Smooth muscle cell (in vitro differentiated cells): ENCODE data around the gene FABP6. TPM values are rescaled to one million over a fixed set of nuclear protein-coding genes. Genes with fewer than 3 reads are reported as not detected.

Experiments used
- DNase-seq: peaks from one replicate; lab custom pipeline; 2025; ENCODE audit not compliant: unreplicated experiment; lab: John Stamatoyannopoulos, UW
- H2AFZ ChIP-seq: fragments of 200-600 bp; sonication (generic); 2 replicates; pipeline ENCODE4 v1.6.0; 2016; ENCODE audit warnings: antibody characterized with exemption, low read depth, mild to moderate bottlenecking
- H3F3A ChIP-seq: fragments of 200-600 bp; sonication (generic); 2 replicates; pipeline ENCODE4 v1.6.0; 2017; ENCODE audit warnings: antibody characterized with exemption, low read depth
- H3K27ac ChIP-seq: fragments of 200-600 bp; sonication (generic); 2 replicates; pipeline ENCODE4 v1.5.1; 2016; ENCODE audit warnings: low read depth, mild to moderate bottlenecking
- H3K27me3 ChIP-seq: fragments of 200-600 bp; sonication (generic); 2 replicates; pipeline ENCODE4 v1.6.1; 2016; ENCODE audit warnings: low read depth, mild to moderate bottlenecking
- H3K36me3 ChIP-seq: fragments of 200-600 bp; sonication (generic); 2 replicates; pipeline ENCODE4 v1.5.1; 2016; ENCODE audit warnings: low read depth
- H3K4me1 ChIP-seq: fragments of 200-600 bp; sonication (generic); 2 replicates; pipeline ENCODE4 v1.5.1; 2016; ENCODE audit warnings: low read depth
- H3K4me2 ChIP-seq: fragments of 200-600 bp; sonication (generic); 2 replicates; pipeline ENCODE4 v1.6.0; 2016; ENCODE audit warnings: mild to moderate bottlenecking
- H3K4me3 ChIP-seq: fragments of 200-600 bp; sonication (generic); 2 replicates; pipeline ENCODE4 v1.5.1; 2016; ENCODE audit warnings: mild to moderate bottlenecking
- H3K79me2 ChIP-seq: fragments of 200-600 bp; sonication (generic); 2 replicates; pipeline ENCODE4 v1.6.0; 2016; ENCODE audit warnings: low read depth, mild to moderate bottlenecking
- H3K9ac ChIP-seq: fragments of 200-600 bp; sonication (generic); 2 replicates; pipeline ENCODE4 v1.6.0; 2016; ENCODE audit warnings: low read depth
- H3K9me3 ChIP-seq: fragments of 200-600 bp; sonication (generic); replicated peaks from 2 replicates; pipeline ENCODE4 v1.5.1; 2016; ENCODE audit warnings: low read depth
- H4K20me1 ChIP-seq: fragments of 200-600 bp; sonication (generic); 2 replicates; pipeline ENCODE4 v1.6.0; 2016; ENCODE audit warnings: low read depth
- CTCF ChIP-seq: fragments of 200-600 bp; sonication (generic); IDR thresholded peaks from 2 replicates; pipeline ENCODE4 v1.5.1; 2017; ENCODE audit warnings: borderline replicate concordance, mild to moderate bottlenecking, antibody characterized with exemption; ENCODE audit not compliant: insufficient read depth, poor library complexity, severe bottlenecking
- WGBS: methylation state at CpG from one replicate; pipeline ENCODE4 v1.1.7; 2016; ENCODE audit warnings: low lambda C conversion rate; 5-methylcytosine and 5-hydroxymethylcytosine counted together
- polyA plus RNA-seq: library from polyadenylated mRNA; unstranded; fragments of >200 nt; fragmentation: Nextera tagmentation; extraction: Ambion mirVana; gene quantifications from 2 replicates; pipeline ENCODE4 v1.2.1, GENCODE V29; 2016
- total RNA-seq: library from RNA; depleted of rRNA; stranded (reverse); fragments of >200 nt; gene quantifications from 2 replicates; pipeline ENCODE4 v1.2.3, GENCODE V29; 2014

FABP6 gene
- total and polyA plus RNA-seq, 2 experiments from 2014 or later: 1.3 TPM; not detected in 1

GRCh38 chr5:160270704-160271103 is 41.4 kb downstream of the FABP6 start:
- Histone ChIP-seq H3K27me3 (no peaks in the 10 kb centered on the region), H4K20me1 (no peaks in the 10 kb centered on the region), H3K4me3 (no peak overlapping the region), H3K36me3 (no peaks in the 10 kb centered on the region), H3F3A (peaks cover 7% of the 10 kb centered on the region), H3K4me1 (peaks cover 33% of the 10 kb centered on the region), H3K79me2 (no peaks in the 10 kb centered on the region), H3K9me3 (no peaks in the 10 kb centered on the region), H3K27ac (peak overlapping the region; percentile 68), H2AFZ (no peak overlapping the region), H3K9ac (peak overlapping the region; percentile 47), H3K4me2 (peak overlapping the region; percentile 73)
- TF ChIP-seq CTCF: no peak
- WGBS: 37% methylated on average over 4 of the region's 4 CpGs
- no peak for DNase-seq

- Histone ChIP-seq H4K20me1 (no peaks in the 10 kb centered on the region), H3K27ac (peak overlapping the region; percentile 68), H2AFZ (peak overlapping the region; percentile 71), H3K4me3 (no peak overlapping the region), H3K79me2 (no peaks in the 10 kb centered on the region), H3K36me3 (no peaks in the 10 kb centered on the region), H3F3A (peaks cover 7% of the 10 kb centered on the region), H3K4me2 (peak overlapping the region; percentile 73), H3K4me1 (peaks cover 26% of the 10 kb centered on the region), H3K9ac (peak overlapping the region; percentile 47), H3K9me3 (no peaks in the 10 kb centered on the region), H3K27me3 (no peaks in the 10 kb centered on the region)
- 22% methylated on average over 8 of the region's 8 CpGs for WGBS
- no peak for TF ChIP-seq CTCF
- DNase-seq: no peak
These were observed 42.1 kb downstream of the FABP6 start for GRCh38 chr5:160271396-160271795.

- Histone ChIP-seq H3K4me1 (peaks cover 23% of the 10 kb centered on the region), H3F3A (peaks cover 7% of the 10 kb centered on the region), H2AFZ (peak overlapping the region; percentile 71), H3K4me2 (peak overlapping the region; percentile 73), H3K79me2 (no peaks in the 10 kb centered on the region), H3K9ac (peak overlapping the region; percentile 47), H3K27me3 (no peaks in the 10 kb centered on the region), H3K27ac (peak overlapping the region; percentile 68), H4K20me1 (no peaks in the 10 kb centered on the region), H3K9me3 (no peaks in the 10 kb centered on the region), H3K36me3 (no peaks in the 10 kb centered on the region), H3K4me3 (no peak overlapping the region)
- WGBS: 40% methylated on average over 6 of the region's 6 CpGs
- no peak for TF ChIP-seq CTCF
- DNase-seq: no peak
These were observed 42.5 kb downstream of the FABP6 start for GRCh38 chr5:160271836-160272235.

GRCh38 chr5:160272264-160272663 is 43.0 kb downstream of the FABP6 start:
- H3K9me3 ChIP-seq: no peaks in the 10 kb centered on the region
- no peaks in the 10 kb centered on the region for H3K79me2 ChIP-seq
- H3K4me1 ChIP-seq: peaks cover 23% of the 10 kb centered on the region
- H3K27me3 ChIP-seq: no peaks in the 10 kb centered on the region
- no peaks in the 10 kb centered on the region for H4K20me1 ChIP-seq
- WGBS: 38% methylated on average over 3 of the region's 3 CpGs
- no peak overlapping the region for H3K4me2 ChIP-seq
- no peak for DNase-seq
- peak overlapping the region; percentile 68 for H3K27ac ChIP-seq
- no peak overlapping the region for H3K4me3 ChIP-seq
- no peak overlapping the region for H2AFZ ChIP-seq
- no peak for TF ChIP-seq CTCF
- H3F3A ChIP-seq: peaks cover 7% of the 10 kb centered on the region
- H3K9ac ChIP-seq: no peak overlapping the region
- H3K36me3 ChIP-seq: no peaks in the 10 kb centered on the region
